Activated CD8-positive, alpha-beta memory T cell treated with anti-CD3 and anti-CD28 coated beads for 48 hours (primary cell): Measurements from ENCODE around the gene CNNM4.

Experiments used
- DNase-seq, 3 experiments: peaks; one replicate each; pipeline ENCODE4 v3.0.0-alpha.2; 2020; ENCODE audit warnings: low read depth in 2 of 3, low spot score in 2 of 3

The CNNM4 gene

DNA sequence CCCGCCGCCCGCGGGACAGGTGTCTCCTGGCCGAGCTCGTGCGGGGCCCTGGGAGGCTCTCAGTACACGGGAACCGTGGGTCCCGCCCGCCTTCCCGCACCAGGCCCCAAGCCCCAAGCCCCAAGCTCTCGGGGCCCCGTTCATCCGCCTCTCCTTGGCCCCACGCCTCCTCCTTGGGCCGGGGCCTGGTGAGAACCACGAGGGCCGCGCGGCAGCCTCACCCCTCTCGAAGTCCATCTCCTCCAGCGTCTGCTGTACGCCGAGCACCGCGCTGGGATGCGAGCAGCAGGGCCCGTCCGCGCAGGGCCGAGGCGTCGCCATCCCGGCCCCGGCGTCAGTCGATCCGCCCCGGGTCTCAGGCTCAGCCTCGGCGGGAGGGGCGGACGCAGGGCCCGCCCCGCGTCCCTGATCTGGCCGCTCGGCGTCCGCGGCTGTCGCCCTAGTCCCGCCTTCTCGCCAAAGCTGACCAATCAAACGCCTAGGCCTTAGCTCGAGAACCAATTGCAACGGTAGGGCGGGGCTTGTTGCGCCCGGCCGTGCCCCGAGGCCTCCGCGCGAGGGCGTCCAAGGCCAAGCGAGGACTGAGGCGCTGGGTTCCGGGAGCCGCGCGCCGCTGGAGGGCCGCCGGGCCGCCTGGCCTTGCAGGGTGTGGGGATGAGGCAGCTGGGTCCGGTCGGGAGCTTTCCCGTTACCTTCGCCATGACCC is 97.1 kb downstream of the CNNM4 start, which contains the start of gene ANKRD39:
Gene ANKRD39 (minus strand): TSS at position 350 of the 706 bp plus-strand sequence. CDS start 29 bp downstream, at position 321.
- DNase-seq: peak; percentile 86 to 97 (median 88)

DNA sequence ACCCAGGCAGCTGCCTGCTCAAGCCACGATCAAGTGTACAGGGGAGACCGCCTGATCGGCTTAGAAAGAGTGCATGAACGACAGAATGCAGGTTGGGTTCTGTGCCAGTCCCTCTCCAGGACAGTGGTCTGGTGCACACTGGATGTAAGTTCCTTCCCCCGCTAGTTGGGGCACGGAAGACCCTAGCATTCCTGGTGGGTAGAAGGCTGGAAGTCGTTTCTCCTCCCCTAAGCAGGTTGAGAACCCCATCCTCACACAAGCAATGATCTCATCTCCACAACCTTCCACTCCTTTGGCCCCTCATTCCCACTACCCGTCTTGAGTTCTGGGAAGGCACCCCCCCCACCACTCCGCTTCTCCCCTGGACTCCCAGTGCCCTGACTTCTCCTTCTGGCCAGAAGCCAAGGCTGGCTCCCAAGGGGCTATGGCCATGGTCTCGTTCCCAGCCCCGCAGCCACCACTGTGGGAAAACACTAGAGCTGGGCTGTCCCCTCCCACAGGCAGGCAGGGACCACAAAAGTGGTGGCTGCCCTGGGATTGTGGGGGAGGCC is 98.5 kb downstream of the CNNM4 start:
- no peak for DNase-seq

DNA sequence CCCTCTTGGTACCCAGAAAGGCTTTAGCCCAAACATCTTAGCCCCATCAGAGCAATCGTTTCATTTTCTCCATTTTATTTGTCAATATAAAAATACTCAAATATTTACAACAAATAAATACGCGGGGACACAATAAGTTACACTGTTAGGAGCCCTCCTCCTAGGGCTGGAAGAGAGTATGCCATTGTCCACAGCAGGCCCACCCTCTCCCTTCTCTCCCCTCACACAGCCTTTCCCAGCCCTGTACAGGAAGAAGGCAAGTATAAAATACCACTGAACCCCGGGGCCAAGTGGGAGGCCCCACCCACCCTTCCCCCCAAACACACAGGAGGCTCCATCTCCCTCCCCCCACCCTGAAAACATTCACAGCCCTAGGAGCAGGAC is 99.0 kb downstream of the CNNM4 start:
- no peak for DNase-seq

DNA sequence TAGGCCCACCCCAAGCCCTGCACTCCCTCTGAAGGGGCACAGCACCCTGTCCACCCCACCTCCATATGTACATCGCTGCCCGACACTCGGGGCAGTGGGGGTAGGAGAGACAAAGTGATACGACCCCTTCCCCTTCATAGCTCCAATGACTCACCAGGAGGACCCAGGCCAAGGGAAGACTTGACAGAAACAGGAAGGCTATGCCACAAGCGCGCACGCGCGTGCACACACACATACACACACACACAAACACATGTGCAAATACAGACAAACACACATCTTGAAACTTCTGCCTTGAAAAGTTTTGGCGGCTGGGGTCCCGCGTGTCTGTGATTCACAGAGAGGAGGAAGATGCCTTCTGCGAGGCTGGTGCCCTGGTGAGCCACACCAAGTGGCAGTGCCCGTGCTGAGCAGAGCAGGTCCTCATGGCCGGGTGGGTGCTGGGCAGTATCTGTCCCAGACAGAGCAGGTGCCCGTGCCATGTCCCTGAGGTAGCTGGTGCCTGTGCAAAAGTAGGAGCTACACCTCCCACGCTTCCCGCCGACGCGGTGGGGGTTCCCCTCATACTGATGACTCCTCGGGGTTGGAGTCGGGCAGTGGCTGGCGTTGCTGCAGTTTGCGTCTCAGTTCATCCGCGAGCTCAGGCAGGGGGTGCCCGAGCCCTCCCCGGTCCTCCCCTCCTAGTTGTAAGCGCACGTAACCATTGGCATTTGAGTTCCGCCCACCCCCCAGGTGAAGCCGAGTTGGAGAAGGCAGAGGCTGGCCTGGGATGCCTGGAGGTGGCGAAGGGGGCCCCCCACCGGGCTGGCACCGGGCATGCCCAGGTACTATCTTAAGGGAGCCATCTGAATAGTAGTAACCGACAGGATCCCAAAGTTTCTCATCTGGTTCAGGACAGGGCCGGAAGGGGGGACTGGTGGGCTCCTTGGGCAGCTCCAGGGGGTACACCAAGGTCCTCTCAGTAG is 99.6 kb downstream of the CNNM4 start:
- DNase-seq: no peak

DNA sequence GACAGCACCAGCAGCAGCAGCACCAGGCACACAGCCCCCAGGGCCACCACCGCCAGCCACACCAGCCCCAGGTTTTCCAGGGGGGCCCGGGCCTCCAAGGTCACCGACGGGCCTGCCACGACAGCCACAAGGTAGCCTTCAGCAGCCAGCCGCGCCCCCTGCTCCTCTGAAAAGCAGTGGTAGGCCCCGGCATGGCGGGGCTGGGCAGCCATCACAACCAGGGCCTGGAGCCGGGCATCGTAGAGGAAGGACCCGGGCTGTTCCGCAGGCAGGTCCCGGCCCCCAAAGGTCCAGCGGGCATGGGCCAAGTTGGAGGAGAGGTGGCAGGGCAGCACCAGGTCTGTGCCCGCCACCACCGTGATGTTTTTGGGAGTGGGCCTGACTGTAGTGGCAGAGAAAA is 100.4 kb downstream of the CNNM4 start:
- no peak for DNase-seq
